GM21576 (cell line): ENCODE measurements around the gene OCEL1.

ENCODE experiments used
- ATAC-seq: cut with Tn5 transposase; IDR thresholded peaks from one replicate; pipeline ENCODE4 v1.9.1; 2021; ENCODE audit warnings: mild to moderate bottlenecking, moderate library complexity; ENCODE audit not compliant: unreplicated experiment

OCEL1 gene

GRCh38 chr19:17237747-17238706 is 12.0 kb downstream of the OCEL1 start:
- no peak for ATAC-seq

- no peak for ATAC-seq
These were observed 14.2 kb downstream of the OCEL1 start for GRCh38 chr19:17240062-17240752.

GRCh38 chr19:17240826-17241399 is 14.9 kb downstream of the OCEL1 start:
- ATAC-seq, result no peak

GRCh38 chr19:17242431-17243208 is 16.6 kb downstream of the OCEL1 start:
- no peak for ATAC-seq

GRCh38 chr19:17243211-17243829 is 17.3 kb downstream of the OCEL1 start:
- no peak for ATAC-seq

- no peak for ATAC-seq
These were observed 18.0 kb downstream of the OCEL1 start for GRCh38 chr19:17243830-17244617.

GRCh38 chr19:17244618-17245534 is 18.9 kb downstream of the OCEL1 start:
- ATAC-seq, result no peak

GRCh38 chr19:17245535-17245984 is 19.5 kb downstream of the OCEL1 start, which contains the start of gene NR2F6:
NR2F6 (minus strand) TSS chr19:17245919; CDS start chr19:17245220, 699 bp downstream.
- ATAC-seq, result peak; percentile 5

GRCh38 chr19:17246681-17247425 is 20.8 kb downstream of the OCEL1 start:
- ATAC-seq, result no peak

GRCh38 chr19:17248011-17248776 is 22.2 kb downstream of the OCEL1 start:
- ATAC-seq, result no peak

GRCh38 chr19:17249887-17250548 is 24.0 kb downstream of the OCEL1 start:
- ATAC-seq, result no peak

GRCh38 chr19:17254636-17255035 is 28.6 kb downstream of the OCEL1 start:
- no peak for ATAC-seq

GRCh38 chr19:17255150-17255621 is 29.2 kb downstream of the OCEL1 start:
- ATAC-seq, result no peak

- no peak for ATAC-seq
These were observed 30.1 kb downstream of the OCEL1 start for GRCh38 chr19:17256130-17256529.

- no peak for ATAC-seq
These were observed 33.2 kb downstream of the OCEL1 start for GRCh38 chr19:17259118-17259780.

- ATAC-seq, result no peak
These were observed 33.9 kb downstream of the OCEL1 start for GRCh38 chr19:17259934-17260333.
